Stimulated activated CD8-positive, alpha-beta memory T cell treated with anti-CD3 and anti-CD28 coated beads, Interleukin-7, amount 100 ng/mL, for 4 hours (primary cell): ENCODE results near the gene PIK3CB.
"Not testable (repeated sequence)": the region's sequence is repeated elsewhere in the genome, so short reads cannot be mapped to it uniquely, and the experiment has no call there.

Experiments used
- DNase-seq, 2 donors: peaks; one replicate each; pipeline ENCODE4 v3.0.0-alpha.2; 2020; ENCODE audit warnings: low read depth in 2 of 2

Gene PIK3CB

DNA sequence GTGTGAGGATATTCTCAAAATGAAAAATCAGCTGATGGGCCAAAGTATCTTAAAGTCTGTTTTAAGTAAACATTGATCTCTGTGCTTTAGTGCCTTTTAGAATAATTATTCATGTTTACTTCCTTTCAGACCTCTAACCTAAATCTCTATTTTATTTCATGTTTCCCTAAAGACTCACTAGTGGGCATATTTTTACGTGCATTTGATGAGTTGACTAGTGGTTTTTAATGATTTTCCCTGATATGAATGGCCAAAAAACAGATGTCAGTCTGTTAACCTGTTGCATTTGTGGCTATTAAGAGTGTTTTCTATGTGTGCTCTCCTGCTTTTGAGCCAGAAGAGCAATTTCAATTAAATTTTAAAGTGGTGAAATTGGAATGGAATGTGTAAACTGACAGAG lies 219.3 kb downstream of the PIK3CB start:
- no peak for DNase-seq

DNA sequence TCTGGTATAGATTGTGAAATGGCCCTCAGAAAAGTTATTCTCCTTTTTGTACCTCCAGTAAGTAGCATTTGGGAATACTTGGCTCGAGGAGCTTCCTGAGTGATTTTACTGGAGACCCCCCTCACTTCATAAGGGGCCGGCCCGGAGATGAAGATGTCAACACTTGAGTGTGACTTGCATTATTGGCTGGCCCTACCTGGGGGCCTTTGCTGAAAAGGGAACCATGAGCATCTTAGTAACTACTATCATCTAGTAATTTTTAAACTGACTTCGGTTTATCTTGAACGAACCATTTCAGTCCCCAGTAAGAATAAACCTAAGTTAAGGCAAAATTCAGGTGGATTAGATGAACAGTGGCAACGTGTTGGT lies 224.8 kb downstream of the PIK3CB start:
- no peak for DNase-seq

DNA sequence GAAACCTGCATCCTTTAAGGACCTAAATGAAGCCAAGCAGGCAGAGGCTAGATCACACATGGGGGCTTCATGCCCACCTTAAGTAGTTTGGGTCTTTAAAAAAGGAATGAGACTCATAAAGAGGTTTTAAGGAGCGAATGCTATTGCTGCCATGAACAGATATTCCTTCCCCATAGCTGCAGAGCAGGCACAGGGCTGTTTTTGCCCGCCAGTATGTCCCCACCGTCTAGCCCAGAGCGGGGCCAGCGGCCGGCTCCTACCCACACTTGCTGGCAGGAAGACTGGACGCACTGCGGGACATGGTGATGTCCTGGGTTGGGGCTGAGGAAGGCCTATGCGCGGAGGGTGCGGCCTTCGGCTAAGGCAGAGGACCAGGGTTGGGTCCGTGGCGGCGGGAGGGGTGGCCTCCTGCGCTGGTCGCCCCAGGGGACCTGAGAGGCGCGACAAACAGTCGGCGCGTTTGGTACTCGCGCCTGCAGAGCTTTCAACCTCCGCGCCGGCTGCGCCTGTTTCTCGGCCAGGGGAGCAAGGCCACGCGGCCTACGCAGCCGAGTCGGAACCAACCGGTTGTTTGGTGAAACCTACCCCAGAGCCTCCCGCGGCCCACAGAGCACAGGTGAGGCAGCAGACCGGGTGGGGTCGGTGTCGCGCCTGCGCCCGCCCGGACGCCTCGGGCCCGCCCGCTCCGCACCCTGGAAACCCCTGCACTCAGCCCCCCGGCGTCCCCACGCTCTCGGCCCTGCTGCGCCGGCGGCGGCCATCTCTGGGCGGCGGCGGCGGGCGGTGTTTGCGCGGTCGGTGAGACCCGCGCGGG lies 226.2 kb downstream of the PIK3CB start, which contains the start of gene FAIM:
Gene FAIM, plus strand, starts transcription at position 450 of the 814 bp plus-strand sequence. CDS start 10,956 bp downstream, outside the sequence.
- DNase-seq = peak; percentile 19 to 64

DNA sequence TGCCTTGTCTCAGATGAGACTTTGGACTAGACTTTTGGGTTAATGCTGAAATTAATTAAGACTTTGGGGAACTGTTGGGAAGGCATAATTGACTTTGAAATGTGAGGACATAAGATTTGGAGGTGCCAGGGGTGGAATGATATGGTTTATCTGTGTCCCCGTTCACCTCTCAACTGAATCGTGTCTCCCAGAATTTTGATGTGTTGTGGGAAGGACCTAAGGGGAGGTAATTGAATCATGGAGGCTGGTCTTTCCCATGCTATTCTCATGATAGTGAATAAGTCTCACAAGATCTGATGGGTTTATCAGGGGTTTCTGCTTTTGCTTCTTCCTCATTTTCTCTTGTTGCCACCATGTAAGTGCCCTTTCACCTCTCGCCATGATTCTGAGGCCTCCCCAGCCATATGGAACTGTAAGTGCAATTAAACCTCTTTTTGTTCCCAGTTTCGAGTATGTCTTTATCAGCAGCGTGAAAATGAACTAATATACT lies 230.6 kb downstream of the PIK3CB start:
- not testable (repeated sequence) for DNase-seq
